CD4-positive, alpha-beta T cell treated with Interleukin-12 subunit alpha and Interleukin-12 subunit beta, for 1 hour (primary cell): Measurements from ENCODE around the gene MGMT.

Source experiments
- DNase-seq: peaks from one replicate; pipeline ENCODE4 v3.0.0-alpha.2; 2020

Gene MGMT

DNA sequence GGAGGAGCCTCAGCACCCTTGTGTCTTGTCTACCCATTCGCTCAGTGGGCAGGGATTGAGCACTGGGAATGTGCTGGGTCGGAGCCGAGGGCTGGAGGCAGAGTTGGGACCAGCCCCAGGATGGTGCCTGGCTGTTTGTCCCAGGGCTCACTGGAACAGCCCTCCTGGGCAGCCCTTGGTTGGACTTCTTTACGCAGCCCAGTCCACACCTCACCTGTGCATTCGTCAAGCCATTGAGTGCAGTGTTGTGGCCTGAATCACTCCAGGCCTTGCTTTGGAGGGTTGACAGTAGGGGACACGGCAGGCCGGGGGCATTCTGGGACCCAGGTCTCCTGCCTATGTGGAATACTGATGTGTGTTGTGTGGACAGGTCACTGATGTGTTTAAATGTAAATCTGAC is 229.6 kb downstream of the MGMT start:
- DNase-seq, result no peak

DNA sequence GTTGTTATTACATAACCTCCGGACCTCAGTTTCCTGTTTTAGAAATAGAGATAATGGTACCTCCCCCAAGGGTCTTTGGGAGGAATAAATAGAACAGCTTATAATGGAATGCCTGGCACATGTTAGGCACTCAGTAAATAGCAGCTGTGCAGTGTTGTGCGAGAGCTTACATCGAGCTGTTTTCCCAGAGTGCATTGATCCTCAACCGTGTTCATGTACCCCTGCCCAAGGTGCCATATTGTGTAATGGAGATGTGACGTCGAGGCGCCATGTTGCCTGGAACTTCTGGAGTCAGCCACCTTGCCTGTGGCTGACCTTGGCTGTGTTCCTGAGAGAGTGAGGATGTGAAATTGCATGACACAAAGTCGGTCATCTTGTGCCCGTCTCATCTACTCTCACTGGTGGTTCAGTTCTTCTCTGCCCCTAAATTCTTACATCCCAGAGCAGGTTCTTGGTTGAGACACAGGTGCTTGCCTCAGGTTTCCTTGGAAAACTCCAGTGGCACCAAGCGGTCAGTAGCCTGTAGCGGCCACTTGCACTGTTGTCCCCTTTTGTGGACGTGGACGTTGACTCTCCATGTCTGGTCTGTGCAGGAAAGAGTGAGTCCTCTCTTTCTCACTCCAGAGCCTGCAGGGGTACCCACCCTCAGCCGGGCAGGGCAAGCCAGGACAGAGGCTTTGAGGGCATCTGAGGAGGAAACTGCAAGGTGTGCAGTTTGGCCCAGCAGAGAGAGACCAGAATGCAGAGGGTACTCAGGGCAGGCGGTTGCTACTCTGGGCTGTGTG is 230.6 kb downstream of the MGMT start:
- no peak for DNase-seq

- no peak for DNase-seq
Measured at GRCh38 chr10:129699722-129700340, 232.8 kb downstream of the MGMT start.

GRCh38 chr10:129702605-129703004 is 235.6 kb downstream of the MGMT start:
- no peak for DNase-seq

GRCh38 chr10:129703287-129704137 is 236.5 kb downstream of the MGMT start:
- DNase-seq, result no peak

GRCh38 chr10:129704225-129704624 is 237.2 kb downstream of the MGMT start:
- DNase-seq, result no peak

- DNase-seq, result no peak
Measured at GRCh38 chr10:129704786-129705525, 237.9 kb downstream of the MGMT start.

DNA sequence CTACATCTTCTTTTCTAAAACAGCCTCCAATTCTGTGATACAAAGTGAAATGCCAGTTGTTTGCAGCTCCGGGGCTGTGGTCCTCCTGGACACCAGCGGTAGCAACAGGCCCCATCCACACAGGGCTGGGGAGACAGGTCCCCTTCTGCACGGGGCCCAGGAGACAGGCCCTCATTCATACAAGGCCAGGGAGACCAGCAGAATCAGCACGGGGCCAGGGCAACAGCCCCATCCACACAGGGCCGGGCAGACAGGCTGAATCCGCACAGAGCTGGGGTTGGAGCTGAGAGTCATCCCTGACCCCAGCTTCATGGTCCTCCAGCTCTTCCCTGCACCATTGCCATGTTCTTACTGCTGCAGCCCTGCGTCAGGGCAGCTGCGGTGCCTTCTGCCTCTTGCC is 238.6 kb downstream of the MGMT start:
- no peak for DNase-seq

DNA sequence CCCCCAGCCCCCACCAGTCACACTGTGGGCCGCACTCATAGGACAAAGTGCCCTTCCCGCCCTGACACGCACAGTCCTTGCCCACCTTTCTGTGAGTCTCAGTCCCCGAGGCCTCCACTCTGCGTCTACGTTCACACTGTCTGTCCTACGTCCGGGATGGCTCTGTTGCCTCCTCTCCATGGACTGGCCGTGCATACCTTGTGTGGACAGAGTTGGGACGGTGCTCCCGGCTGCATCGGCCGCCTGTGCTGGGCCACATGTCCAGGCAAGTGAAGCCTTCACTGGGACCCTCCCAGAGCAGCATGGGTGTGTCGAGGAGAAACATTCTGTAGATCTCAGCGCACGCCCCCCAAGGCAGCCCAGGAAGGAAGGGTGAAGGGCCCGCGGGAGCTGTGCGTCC is 239.0 kb downstream of the MGMT start:
- DNase-seq, result no peak

DNA sequence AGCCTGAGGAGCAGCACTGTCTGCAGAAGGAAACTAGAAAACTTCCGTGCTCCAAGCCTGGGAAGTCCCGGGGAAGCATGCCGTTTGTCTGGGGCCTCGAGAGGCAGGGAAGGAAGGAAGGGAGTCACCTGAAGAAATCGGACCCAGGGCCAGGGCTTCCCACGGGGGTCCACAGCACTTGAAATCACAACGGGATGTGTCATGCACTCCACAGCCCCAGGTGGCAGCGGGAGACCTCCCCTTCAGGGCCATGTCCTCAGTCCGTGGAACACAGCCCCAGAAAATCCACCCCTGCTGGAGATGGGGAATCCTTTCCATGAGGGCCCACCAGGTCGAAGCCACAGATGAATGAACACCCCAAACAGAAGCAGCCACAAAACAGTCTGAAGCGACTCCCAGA is 239.5 kb downstream of the MGMT start:
- no peak for DNase-seq

DNA sequence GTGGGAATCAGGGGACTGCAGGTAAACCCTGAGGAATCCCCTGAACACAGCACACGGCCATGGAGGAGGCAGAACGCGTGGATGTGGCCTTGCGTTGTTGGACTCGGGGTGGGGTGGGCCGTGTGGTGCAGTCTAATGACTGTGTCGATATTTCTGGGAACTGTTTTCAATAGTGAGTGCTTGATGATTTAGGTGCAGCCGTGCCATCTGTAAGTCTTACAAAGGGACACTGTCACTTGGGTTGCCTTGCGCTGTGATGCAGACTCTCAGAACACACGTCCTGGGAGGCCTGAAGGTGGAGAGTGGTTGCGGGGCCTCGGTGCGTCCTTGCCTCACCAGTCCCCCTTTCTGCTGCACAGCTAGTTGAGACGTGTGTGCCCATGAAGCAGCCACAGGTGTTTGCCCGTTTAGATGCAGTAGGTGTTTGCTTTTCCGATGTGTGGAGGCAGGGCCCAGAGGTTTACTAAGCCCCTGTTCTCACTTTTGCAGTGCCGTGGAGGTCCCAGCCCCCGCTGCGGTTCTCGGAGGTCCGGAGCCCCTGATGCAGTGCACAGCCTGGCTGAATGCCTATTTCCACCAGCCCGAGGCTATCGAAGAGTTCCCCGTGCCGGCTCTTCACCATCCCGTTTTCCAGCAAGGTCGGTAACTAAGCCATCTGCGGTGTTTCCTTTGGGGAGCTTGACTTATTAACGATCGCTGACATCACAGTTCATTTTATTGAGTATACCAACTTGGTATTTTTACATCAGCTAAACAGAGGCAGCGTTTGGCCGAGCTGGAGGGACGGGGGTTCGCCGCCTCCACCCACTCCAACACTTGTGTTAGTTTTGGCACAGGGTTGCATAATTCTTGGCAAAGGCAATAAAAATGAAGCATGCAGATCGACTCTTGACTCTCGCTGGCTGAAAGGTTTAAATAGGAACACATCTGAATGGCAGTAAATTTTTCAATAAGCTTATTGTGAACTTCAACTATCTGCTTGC is 240.7 kb downstream of the MGMT start:
- no peak for DNase-seq

DNA sequence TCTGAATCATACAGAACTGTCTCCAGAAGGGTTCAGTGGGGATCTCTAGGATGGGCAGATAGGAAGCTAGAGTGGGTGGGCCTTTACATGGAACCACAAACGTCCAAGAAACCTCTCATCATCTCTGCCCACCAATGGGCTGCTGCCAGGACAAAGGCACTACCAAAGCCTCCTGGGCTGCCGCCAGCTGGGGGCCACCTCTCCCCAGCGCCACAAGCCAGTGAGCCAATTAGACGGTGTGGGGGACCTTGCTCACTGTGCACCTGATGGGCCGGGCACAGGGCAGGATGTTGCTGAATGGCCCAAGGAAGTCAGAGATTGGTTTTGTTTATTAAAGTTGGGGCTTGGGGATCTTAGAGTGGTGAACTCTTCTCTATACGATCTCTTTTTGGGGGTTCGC is 242.1 kb downstream of the MGMT start:
- DNase-seq, result no peak

GRCh38 chr10:129709627-129710509 is 242.8 kb downstream of the MGMT start:
- no peak for DNase-seq

GRCh38 chr10:129710510-129710847 is 243.4 kb downstream of the MGMT start:
- DNase-seq, result no peak

GRCh38 chr10:129711291-129711690 is 244.2 kb downstream of the MGMT start:
- DNase-seq, result no peak

DNA sequence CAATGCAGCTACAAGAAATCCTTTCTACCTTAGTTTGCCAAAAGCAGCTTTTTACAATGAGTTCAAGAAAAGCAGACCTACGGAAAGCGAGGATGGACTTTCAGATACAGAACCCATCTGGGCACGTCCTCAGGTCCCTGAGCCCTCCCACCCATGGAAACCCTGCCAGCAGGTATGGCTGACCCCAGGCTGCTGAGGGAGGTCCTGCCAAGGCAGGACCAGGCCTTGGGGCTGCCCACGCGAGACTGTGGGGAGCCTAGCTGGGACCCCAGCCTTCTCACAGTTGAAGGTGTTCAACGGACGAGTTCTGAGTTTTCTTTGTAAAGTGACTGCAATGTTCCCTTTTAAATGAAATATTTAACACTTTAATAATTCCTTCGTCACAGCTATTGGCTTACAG is 245.0 kb downstream of the MGMT start:
- DNase-seq, result no peak

GRCh38 chr10:129713659-129714265 is 246.7 kb downstream of the MGMT start:
- DNase-seq, result no peak

DNA sequence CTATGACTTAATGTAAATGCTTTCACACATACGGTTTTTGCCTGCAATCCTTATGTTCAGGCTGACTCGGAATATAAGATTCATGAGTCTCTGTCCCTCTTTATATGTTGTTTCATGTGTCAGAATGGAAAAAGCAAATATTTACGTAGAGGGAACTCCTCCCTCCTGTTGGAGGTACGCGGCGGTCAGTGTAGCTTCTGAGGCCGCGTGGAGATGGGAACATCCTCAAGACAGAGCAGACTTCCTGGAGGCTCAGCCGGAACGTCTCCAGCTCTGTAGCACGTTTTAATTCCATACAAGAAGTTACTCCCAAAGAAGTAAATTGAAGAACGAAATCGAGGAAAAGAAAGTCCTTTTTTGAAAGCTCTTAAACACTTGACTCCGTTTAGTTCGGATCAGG is 248.8 kb downstream of the MGMT start:
- DNase-seq, result no peak

DNA sequence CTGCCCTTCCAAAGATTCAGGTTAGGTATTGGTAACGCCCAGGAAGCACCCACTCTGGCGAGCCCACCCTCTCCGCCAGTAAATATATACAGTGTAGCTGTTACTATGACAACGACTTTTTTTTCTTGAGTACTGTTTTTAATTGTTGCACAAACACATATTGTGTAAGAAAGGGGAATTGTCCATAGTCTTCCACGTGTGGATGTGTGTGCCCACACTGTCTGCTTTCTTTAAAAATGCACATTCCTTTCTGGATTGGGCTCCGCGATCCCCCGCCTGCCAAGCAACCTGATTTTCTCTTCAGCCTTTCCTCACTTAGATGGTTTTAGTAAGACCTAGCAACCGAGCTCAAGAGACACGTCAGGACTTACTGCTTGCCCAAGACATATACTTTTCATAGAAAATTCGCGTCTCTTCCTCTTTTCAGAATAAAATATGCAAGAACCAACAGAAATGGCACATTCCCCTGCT is 249.2 kb downstream of the MGMT start:
- DNase-seq, result no peak

- no peak for DNase-seq
Measured at GRCh38 chr10:129716881-129717280, 249.8 kb downstream of the MGMT start.
